SJSA1 (cell line): ENCODE measurements around the gene HEXA. TPM values are rescaled to one million over a fixed set of nuclear protein-coding genes. Genes with fewer than 3 reads are reported as not detected.
"Not testable (repeated sequence)": the region's sequence is repeated elsewhere in the genome, so short reads cannot be mapped to it uniquely, and the experiment has no call there.

ENCODE experiments used
- DNase-seq, 2 experiments: peaks; one replicate each; pipeline ENCODE4 v3.0.0-alpha.2; 2015 to 2020; ENCODE audit warnings: low spot score in 2 of 2, low read depth in 1 of 2
- H3K27ac ChIP-seq: fragments of 250-450 bp; sonication (Bioruptor Pico); 2 replicates; pipeline ENCODE4 v1.5.1; 2020; ENCODE audit warnings: mild to moderate bottlenecking, moderate library complexity
- H3K27me3 ChIP-seq: fragments of 250-450 bp; sonication (Bioruptor Pico); replicated peaks from 2 replicates; pipeline ENCODE4 v1.5.1; 2020; ENCODE audit warnings: mild to moderate bottlenecking, moderate library complexity
- H3K36me3 ChIP-seq: fragments of 250-450 bp; sonication (Bioruptor Pico); 2 replicates; pipeline ENCODE4 v1.5.1; 2020; ENCODE audit warnings: mild to moderate bottlenecking
- H3K4me1 ChIP-seq: fragments of 250-450 bp; sonication (Bioruptor Pico); replicated peaks from 2 replicates; pipeline ENCODE4 v1.6.1; 2021; ENCODE audit warnings: mild to moderate bottlenecking
- H3K4me3 ChIP-seq: fragments of 250-450 bp; sonication (Bioruptor Pico); 2 replicates; pipeline ENCODE4 v1.5.1; 2020; ENCODE audit warnings: mild to moderate bottlenecking
- H3K9me3 ChIP-seq: fragments of 250-450 bp; sonication (Bioruptor Pico); replicated peaks from 2 replicates; pipeline ENCODE4 v1.5.1; 2020; ENCODE audit warnings: mild to moderate bottlenecking
- total RNA-seq: library from RNA; depleted of rRNA; stranded (reverse); fragments of >200 nt; shearing (Covaris generic); gene quantifications from 2 replicates; pipeline ENCODE4 v1.2.3, GENCODE V29; 2014; rRNA removed

The HEXA gene
- 58.5 and 90.0 TPM in 2 replicates for total RNA-seq

DNA sequence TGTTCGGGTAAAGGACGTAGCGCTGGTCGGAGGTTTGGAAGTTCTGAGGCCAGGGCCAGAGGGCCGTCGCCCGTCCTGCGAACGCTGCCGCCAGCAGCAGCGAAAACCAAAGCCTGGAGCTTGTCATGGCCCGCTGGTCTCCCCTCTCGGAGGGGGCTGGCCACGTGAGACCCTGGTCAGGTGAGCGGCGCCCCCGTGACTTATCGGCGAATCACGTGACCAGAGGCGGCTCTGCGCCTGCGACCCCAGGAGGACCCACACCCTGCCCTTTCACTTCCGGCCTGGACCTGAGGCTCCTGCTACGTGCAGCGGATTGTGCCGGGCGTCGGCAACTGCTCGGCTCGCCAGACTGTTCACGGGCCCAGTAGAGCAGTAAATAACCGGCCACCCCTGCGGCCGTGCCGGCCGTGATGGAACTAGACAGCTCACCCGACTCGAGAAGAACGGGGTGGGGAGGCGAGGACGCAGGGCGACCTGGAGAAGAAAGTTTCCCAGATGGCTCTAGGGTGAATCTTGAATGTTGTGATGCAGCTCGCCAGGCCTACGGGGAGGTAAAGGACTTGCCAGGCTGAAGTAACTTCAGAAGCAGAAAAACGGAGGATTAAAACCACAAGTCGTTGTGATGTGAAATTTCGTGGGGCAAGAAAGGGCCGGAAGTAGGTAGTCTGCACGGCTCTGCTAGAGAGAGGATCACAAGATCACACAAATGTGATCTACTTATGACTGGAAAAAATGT is at the start of gene HEXA:
TSS of gene HEXA (minus strand) at position 169 of the 736 bp plus-strand sequence. CDS start at position 127, 42 bp downstream.
- DNase-seq = peak; percentile 97
- H3K36me3 ChIP-seq = peaks cover 7% of the 10 kb centered on the region
- H3K4me3 ChIP-seq = peak within 1 kb of the TSS; percentile 74
- no peaks in the 10 kb centered on the region for H3K27me3 ChIP-seq
- peak within 1 kb of the TSS; percentile 53 for H3K27ac ChIP-seq
- H3K9me3 ChIP-seq = 0 out of 2 replicates have a peak, but pooled peaks cover 2% of the 10 kb centered on the region
- H3K4me1 ChIP-seq = peaks cover 11% of the 10 kb centered on the region

- no peaks in the 10 kb centered on the region for H3K27me3 ChIP-seq
- no peaks in the 10 kb centered on the region for H3K4me1 ChIP-seq
- peaks cover 8% of the 10 kb centered on the region; the same call in 1 of the 2 replicates for H3K9me3 ChIP-seq
- H3K27ac ChIP-seq = no peak overlapping the region
- DNase-seq = no peak
- H3K4me3 ChIP-seq = no peak overlapping the region
- H3K36me3 ChIP-seq = no peaks in the 10 kb centered on the region
Measured at GRCh38 chr15:72423256-72423655, 47.4 kb upstream of the HEXA start.

- H3K27ac ChIP-seq = no peak overlapping the region
- peaks cover 8% of the 10 kb centered on the region; the same call in 1 of the 2 replicates for H3K9me3 ChIP-seq
- DNase-seq = no peak
- no peaks in the 10 kb centered on the region for H3K4me1 ChIP-seq
- H3K27me3 ChIP-seq = no peaks in the 10 kb centered on the region
- H3K4me3 ChIP-seq = no peak overlapping the region
- no peaks in the 10 kb centered on the region for H3K36me3 ChIP-seq
Measured at GRCh38 chr15:72421484-72421883, 45.7 kb upstream of the HEXA start.

DNA sequence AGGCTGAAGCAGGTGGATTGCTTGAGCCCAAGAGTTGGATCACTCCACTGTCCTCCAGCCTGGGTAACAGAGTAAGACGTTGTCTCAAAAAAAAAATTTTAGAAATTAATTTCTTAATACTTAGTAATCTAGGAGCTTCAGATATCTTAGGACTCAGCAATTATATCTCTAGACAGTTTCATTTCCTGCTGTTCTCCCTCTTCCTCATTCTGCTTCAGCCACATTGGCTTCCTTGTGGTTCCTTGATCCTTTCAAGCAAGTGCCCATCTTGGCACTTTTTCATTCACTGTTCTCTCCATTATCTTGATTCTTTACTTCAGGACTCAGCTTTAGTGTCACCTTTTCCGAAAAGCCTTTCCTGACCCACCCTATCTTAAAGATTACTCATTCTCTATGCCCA is 44.8 kb upstream of the HEXA start:
- Histone ChIP-seq H3K27me3 (no peaks in the 10 kb centered on the region), H3K4me1 (no peaks in the 10 kb centered on the region), H3K9me3 (peaks cover 5% of the 10 kb centered on the region; the same call in 1 of the 2 replicates), H3K27ac (no peak overlapping the region), H3K4me3 (no peak overlapping the region), H3K36me3 (no peaks in the 10 kb centered on the region)
- DNase-seq = no peak

GRCh38 chr15:72419768-72420167 is 44.0 kb upstream of the HEXA start:
- not testable (repeated sequence) for H3K9me3 ChIP-seq, H3K27ac ChIP-seq, H3K4me3 ChIP-seq, H3K27me3 ChIP-seq, H3K36me3 ChIP-seq, H3K4me1 ChIP-seq, DNase-seq

- Histone ChIP-seq H3K27ac (no peak overlapping the region), H3K4me1 (no peaks in the 10 kb centered on the region), H3K9me3 (no peaks in the 10 kb centered on the region), H3K36me3 (no peaks in the 10 kb centered on the region), H3K4me3 (no peak overlapping the region), H3K27me3 (peaks cover 6% of the 10 kb centered on the region)
- DNase-seq = no peak
Measured at GRCh38 chr15:72415304-72415703, 39.5 kb upstream of the HEXA start.

- not testable (repeated sequence) for DNase-seq, H3K36me3 ChIP-seq, H3K27ac ChIP-seq
Measured at GRCh38 chr15:72413337-72413736, 37.5 kb upstream of the HEXA start.

GRCh38 chr15:72411544-72411943 is 35.7 kb upstream of the HEXA start:
- Histone ChIP-seq H3K36me3 (no peaks in the 10 kb centered on the region), H3K27ac (no peak overlapping the region), H3K4me3 (no peak overlapping the region), H3K9me3 (no peaks in the 10 kb centered on the region), H3K4me1 (no peaks in the 10 kb centered on the region), H3K27me3 (peaks cover 21% of the 10 kb centered on the region)
- no peak for DNase-seq

More at GRCh38 chr15:72413337-72413736, 37.5 kb upstream of the HEXA start:
- peaks cover 18% of the 10 kb centered on the region for H3K27me3 ChIP-seq
- H3K4me3 ChIP-seq, H3K4me1 ChIP-seq, H3K9me3 ChIP-seq: not testable (repeated sequence)

DNA sequence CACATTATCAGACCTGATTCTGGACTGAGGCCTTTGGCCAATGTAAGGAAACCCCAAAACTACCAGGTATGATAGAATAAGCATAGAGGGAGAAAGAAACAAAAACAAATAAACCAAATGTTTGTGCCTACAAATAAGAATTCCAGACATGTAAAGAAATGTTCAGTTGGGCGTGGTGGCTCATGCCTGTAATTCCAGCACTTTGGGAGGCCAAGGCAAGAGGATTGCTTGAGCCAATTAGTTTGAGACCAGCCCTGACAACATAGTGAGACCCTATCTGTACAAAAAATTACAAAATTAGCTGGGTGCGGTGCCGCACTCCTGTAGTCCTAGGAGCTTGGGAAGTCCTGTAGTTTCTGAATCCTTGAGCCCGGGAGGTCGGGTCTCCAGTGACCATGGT is 35.3 kb upstream of the HEXA start:
- Histone ChIP-seq H3K36me3 (no peaks in the 10 kb centered on the region), H3K4me1 (no peaks in the 10 kb centered on the region), H3K9me3 (no peaks in the 10 kb centered on the region), H3K27me3 (peaks cover 22% of the 10 kb centered on the region), H3K4me3 (no peak overlapping the region), H3K27ac (no peak overlapping the region)
- no peak for DNase-seq

DNA sequence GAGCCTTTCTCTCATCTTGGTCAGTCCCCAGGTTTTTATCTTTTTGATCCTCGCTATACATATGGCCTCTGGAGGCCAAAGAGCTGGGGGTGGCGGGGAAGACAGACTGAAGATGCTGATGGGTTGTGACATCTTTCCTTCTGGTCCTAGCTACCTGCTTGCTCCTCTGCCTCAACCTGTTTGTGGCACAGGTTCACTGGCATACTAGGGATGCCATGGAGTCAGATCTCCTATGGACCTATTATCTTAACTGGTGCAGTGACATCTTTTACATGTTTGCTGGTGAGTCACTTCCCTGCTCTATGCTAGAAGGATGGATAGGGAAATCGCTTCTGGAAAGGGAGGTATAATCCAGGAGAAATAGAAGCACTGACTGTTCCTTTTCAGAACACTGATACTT is 31.1 kb upstream of the HEXA start:
- no peak overlapping the region for H3K27ac ChIP-seq
- no peaks in the 10 kb centered on the region for H3K4me1 ChIP-seq
- H3K36me3 ChIP-seq = no peaks in the 10 kb centered on the region

GRCh38 chr15:72404841-72405240 is 29.0 kb upstream of the HEXA start:
- no peak overlapping the region for H3K27ac ChIP-seq
- no peak overlapping the region for H3K4me3 ChIP-seq
- H3K4me1 ChIP-seq = no peaks in the 10 kb centered on the region
- H3K36me3 ChIP-seq = no peaks in the 10 kb centered on the region
- peaks cover 37% of the 10 kb centered on the region for H3K27me3 ChIP-seq
- H3K9me3 ChIP-seq = no peaks in the 10 kb centered on the region
- DNase-seq = no peak

More for the DNA sequence above, 31.1 kb upstream of the HEXA start:
- H3K9me3 ChIP-seq = no peaks in the 10 kb centered on the region
- H3K27me3 ChIP-seq = peaks cover 39% of the 10 kb centered on the region
- H3K4me3 ChIP-seq = no peak overlapping the region
- DNase-seq = no peak

DNA sequence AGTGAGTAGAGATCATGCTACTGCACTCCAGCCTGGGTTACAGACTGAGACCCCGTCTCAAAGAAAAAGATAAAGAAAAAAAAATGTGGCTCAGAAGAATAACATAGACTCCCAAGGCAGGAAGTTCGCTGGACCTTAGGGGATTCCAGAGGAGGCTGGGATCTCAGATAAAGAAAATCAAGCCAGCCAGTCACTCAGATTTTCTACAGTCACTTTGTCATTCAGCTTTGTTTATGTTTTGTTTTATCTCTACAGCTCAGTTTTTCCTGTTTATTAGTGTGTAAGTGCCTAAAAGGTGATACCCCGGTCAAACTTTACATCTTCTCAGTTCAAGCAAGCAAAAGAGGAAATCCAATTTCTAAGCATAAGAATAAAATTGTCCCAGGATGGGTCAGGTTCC is 28.5 kb upstream of the HEXA start:
- Histone ChIP-seq H3K4me3 (no peak overlapping the region), H3K4me1 (no peaks in the 10 kb centered on the region), H3K27ac (no peak overlapping the region), H3K36me3 (no peaks in the 10 kb centered on the region), H3K27me3 (peaks cover 35% of the 10 kb centered on the region), H3K9me3 (no peaks in the 10 kb centered on the region)
- no peak for DNase-seq

GRCh38 chr15:72402726-72403125 is 26.9 kb upstream of the HEXA start:
- H3K27me3 ChIP-seq = peaks cover 24% of the 10 kb centered on the region
- H3K36me3 ChIP-seq = no peaks in the 10 kb centered on the region
- H3K4me3 ChIP-seq = no peak overlapping the region

DNA sequence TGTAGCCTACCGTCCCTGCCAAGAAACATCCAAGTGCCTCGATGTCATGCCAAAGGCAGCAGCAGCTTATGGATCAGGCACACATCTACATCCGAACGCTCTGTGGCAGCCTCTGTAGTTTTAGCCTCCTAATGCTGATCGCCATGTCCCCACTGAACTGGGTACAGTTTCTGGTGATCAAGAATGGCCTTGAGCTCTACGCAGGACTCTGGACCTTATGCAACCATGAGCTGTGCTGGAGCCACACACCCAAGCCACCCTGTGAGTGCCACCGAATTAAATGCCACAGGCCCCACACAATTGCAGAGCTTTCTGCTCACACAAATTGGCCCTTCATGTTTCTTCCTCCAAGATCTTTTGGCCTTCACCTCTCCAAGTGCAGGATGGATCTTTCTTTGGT is 22.8 kb upstream of the HEXA start:
- no peaks in the 10 kb centered on the region for H3K9me3 ChIP-seq
- H3K4me1 ChIP-seq = no peaks in the 10 kb centered on the region
- peaks cover 12% of the 10 kb centered on the region for H3K27me3 ChIP-seq
- no peaks in the 10 kb centered on the region for H3K36me3 ChIP-seq
- no peak for DNase-seq
- H3K27ac ChIP-seq = no peak overlapping the region
- no peak overlapping the region for H3K4me3 ChIP-seq

More at GRCh38 chr15:72402726-72403125, 26.9 kb upstream of the HEXA start:
- DNase-seq = no peak
- no peaks in the 10 kb centered on the region for H3K4me1 ChIP-seq
- H3K9me3 ChIP-seq = no peaks in the 10 kb centered on the region
- no peak overlapping the region for H3K27ac ChIP-seq
